ENCODE data around the gene HEBP2.

The HEBP2 gene

DNA sequence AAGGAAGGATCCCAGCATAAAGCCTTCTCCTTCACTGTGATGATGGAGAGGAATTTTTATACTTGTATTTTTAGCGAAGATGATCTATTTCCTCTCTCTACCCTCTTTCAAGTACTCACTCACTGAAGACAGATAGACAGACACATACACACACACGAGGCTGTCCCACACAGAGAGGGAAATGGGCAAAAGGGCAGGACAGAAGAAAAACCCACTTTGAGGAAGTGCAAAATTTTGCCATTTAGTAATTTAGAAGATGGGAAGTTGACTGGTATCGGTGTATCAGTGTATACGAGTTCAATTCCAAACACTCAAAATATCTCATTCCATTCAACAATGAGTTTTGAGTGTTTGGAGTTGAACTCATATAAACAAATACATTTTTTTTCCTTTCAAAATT, 30.9 kb downstream of the HEBP2 start:
- Histone ChIP-seq H3K9ac (ENCODE audit: low read depth, low read length) (no peak overlapping the region), H3K4me3 (ENCODE audit: low read depth in 1 of 2, low read length in 2 of 2) (no peak overlapping the region), H3K9me3 (ENCODE audit: insufficient read depth, low read length, severe bottlenecking) (no peaks in the 10 kb centered on the region), H3K27me3 (ENCODE audit: insufficient read depth, low read length, poor library complexity) (peaks cover 4% of the 10 kb centered on the region), H3K36me3 (ENCODE audit: insufficient read depth, low read length) (no peaks in the 10 kb centered on the region), H2AFZ (ENCODE audit: low read depth, low read length) (no peak overlapping the region), H3K27ac (ENCODE audit: low read length) (no peak overlapping the region), H3K4me1 (ENCODE audit: insufficient read depth, low read length) (no peaks in the 10 kb centered on the region), H4K20me1 (ENCODE audit: insufficient read depth, low read length) (no peaks in the 10 kb centered on the region), H3K79me2 (ENCODE audit: insufficient read depth, low read length) (no peaks in the 10 kb centered on the region), H3K4me2 (ENCODE audit: insufficient read depth, low read length) (no peak overlapping the region)
- ATAC-seq (ENCODE audit: insufficient read depth, low read depth) (no peak), DNase-seq (no peak)
- TF ChIP-seq EZH2 (IDR thresholded peaks at IDR 0.05; ENCODE audit: borderline replicate concordance, low read depth, low read length, severe bottlenecking), result no peak
- TF ChIP-seq, protein P1, sequence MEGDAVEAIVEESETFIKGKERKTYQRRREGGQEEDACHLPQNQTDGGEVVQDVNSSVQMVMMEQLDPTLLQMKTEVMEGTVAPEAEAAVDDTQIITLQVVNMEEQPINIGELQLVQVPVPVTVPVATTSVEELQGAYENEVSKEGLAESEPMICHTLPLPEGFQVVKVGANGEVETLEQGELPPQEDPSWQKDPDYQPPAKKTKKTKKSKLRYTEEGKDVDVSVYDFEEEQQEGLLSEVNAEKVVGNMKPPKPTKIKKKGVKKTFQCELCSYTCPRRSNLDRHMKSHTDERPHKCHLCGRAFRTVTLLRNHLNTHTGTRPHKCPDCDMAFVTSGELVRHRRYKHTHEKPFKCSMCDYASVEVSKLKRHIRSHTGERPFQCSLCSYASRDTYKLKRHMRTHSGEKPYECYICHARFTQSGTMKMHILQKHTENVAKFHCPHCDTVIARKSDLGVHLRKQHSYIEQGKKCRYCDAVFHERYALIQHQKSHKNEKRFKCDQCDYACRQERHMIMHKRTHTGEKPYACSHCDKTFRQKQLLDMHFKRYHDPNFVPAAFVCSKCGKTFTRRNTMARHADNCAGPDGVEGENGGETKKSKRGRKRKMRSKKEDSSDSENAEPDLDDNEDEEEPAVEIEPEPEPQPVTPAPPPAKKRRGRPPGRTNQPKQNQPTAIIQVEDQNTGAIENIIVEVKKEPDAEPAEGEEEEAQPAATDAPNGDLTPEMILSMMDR (IDR thresholded peaks at IDR 0.05; ENCODE audit: borderline replicate concordance, extremely low read depth, low read length, poor library complexity, severe bottlenecking), result no peak

DNA sequence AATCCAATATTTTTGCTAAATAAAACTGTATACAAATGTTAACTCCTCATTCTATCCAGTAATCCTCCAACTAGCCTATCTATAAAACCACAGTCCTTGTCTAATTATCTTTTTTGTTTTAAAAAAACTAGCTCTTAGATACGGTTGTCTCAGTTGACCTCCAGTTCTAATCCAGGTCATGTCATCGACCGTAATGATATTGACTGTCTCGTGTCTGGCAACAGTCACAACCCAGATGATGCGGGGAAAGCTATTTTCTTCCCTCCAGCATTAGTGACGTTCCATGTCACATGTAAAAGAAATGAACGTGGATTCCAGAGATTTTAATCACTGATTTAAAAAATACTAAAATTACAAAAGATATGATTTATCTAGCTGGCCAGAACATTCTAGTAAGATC, 35.5 kb downstream of the HEBP2 start:
- ATAC-seq (ENCODE audit: insufficient read depth, low read depth), result no peak
- H3K4me3 ChIP-seq (ENCODE audit: low read depth in 1 of 2, low read length in 2 of 2), result no peak overlapping the region
- no peak overlapping the region for H2AFZ ChIP-seq (ENCODE audit: low read depth, low read length)
- no peaks in the 10 kb centered on the region for H4K20me1 ChIP-seq (ENCODE audit: insufficient read depth, low read length)
- TF ChIP-seq EZH2 (IDR thresholded peaks at IDR 0.05; ENCODE audit: borderline replicate concordance, low read depth, low read length, severe bottlenecking), result no peak
- TF ChIP-seq, protein P1 (IDR thresholded peaks at IDR 0.05; ENCODE audit: borderline replicate concordance, extremely low read depth, low read length, poor library complexity, severe bottlenecking), result no peak
- peaks cover 4% of the 10 kb centered on the region for H3K27me3 ChIP-seq (ENCODE audit: insufficient read depth, low read length, poor library complexity)
- DNase-seq, result no peak
- H3K4me2 ChIP-seq (ENCODE audit: insufficient read depth, low read length), result no peak overlapping the region
- H3K27ac ChIP-seq (ENCODE audit: low read length), result no peak overlapping the region
- H3K79me2 ChIP-seq (ENCODE audit: insufficient read depth, low read length), result no peaks in the 10 kb centered on the region
- H3K36me3 ChIP-seq (ENCODE audit: insufficient read depth, low read length), result no peaks in the 10 kb centered on the region
- no peaks in the 10 kb centered on the region for H3K9me3 ChIP-seq (ENCODE audit: insufficient read depth, low read length, severe bottlenecking)
- no peaks in the 10 kb centered on the region for H3K4me1 ChIP-seq (ENCODE audit: insufficient read depth, low read length)
- H3K9ac ChIP-seq (ENCODE audit: low read depth, low read length), result no peak overlapping the region

DNA sequence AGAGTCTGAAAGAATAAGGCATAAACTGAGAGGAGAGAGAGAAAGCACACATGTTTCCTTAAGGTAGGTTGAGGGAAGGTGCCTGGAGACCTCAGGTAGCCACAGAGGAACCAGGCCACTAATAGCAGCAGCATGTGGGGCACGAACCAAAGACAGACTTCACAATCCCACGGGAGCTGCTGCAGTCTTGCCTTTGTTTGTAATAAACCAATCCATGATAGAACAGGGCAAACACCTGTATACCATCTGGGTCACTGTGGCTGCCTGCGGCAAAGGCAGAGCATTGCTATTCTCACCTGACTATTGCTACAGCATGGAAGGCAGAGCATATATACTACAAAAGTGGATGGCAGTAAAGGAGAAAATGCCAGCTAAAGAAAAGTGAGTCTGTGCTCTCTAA, 36.3 kb downstream of the HEBP2 start:
- no peaks in the 10 kb centered on the region for H3K79me2 ChIP-seq (ENCODE audit: insufficient read depth, low read length)
- no peaks in the 10 kb centered on the region for H3K9me3 ChIP-seq (ENCODE audit: insufficient read depth, low read length, severe bottlenecking)
- no peak overlapping the region for H3K27ac ChIP-seq (ENCODE audit: low read length)
- ATAC-seq (ENCODE audit: insufficient read depth, low read depth) (no peak), DNase-seq (no peak)
- H3K4me1 ChIP-seq (ENCODE audit: insufficient read depth, low read length), result no peaks in the 10 kb centered on the region
- H4K20me1 ChIP-seq (ENCODE audit: insufficient read depth, low read length), result no peaks in the 10 kb centered on the region
- no peak overlapping the region for H3K4me3 ChIP-seq (ENCODE audit: low read depth in 1 of 2, low read length in 2 of 2)
- H2AFZ ChIP-seq (ENCODE audit: low read depth, low read length), result no peak overlapping the region
- H3K4me2 ChIP-seq (ENCODE audit: insufficient read depth, low read length), result no peak overlapping the region
- no peak for TF ChIP-seq EZH2 (IDR thresholded peaks at IDR 0.05; ENCODE audit: borderline replicate concordance, low read depth, low read length, severe bottlenecking)
- TF ChIP-seq, protein P1 (IDR thresholded peaks at IDR 0.05; ENCODE audit: borderline replicate concordance, extremely low read depth, low read length, poor library complexity, severe bottlenecking), result no peak
- no peak overlapping the region for H3K9ac ChIP-seq (ENCODE audit: low read depth, low read length)
- no peaks in the 10 kb centered on the region for H3K36me3 ChIP-seq (ENCODE audit: insufficient read depth, low read length)
- H3K27me3 ChIP-seq (ENCODE audit: insufficient read depth, low read length, poor library complexity), result no peaks in the 10 kb centered on the region

All from DND-41 (cell line).